Measurements from ENCODE around the gene GNL1.
"Not testable (repeated sequence)": the region's sequence is repeated elsewhere in the genome, so short reads cannot be mapped to it uniquely, and the experiment has no call there.

GRCh38 chr6:30516754-30517076, 39.6 kb downstream of the GNL1 start:
- not testable (repeated sequence) for TF ChIP-seq RAD21 (IDR thresholded peaks at IDR 0.05); JUND (IDR thresholded peaks at IDR 0.05); CTCF (IDR thresholded peaks at IDR 0.05; ENCODE audit: low read depth, low read length, missing input control); YY1 (IDR thresholded peaks at IDR 0.05); REST (IDR thresholded peaks at IDR 0.05); GABPA (IDR thresholded peaks at IDR 0.05 in 1 of 2, conservative IDR thresholded peaks at IDR 0.05 in 1 of 2); RXRA (IDR thresholded peaks at IDR 0.05); TAF1 (conservative IDR thresholded peaks at IDR 0.05); SP1 (IDR thresholded peaks at IDR 0.05); ZBTB33 (IDR thresholded peaks at IDR 0.05); EGR1 (IDR thresholded peaks at IDR 0.05; ENCODE audit: low read depth in 2 of 2)
- TF ChIP-seq, protein P1, sequence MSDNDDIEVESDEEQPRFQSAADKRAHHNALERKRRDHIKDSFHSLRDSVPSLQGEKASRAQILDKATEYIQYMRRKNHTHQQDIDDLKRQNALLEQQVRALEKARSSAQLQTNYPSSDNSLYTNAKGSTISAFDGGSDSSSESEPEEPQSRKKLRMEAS (IDR thresholded peaks at IDR 0.05) = not testable (repeated sequence)
